ENCODE measurements around the gene CFAP45.

Gene CFAP45

DNA sequence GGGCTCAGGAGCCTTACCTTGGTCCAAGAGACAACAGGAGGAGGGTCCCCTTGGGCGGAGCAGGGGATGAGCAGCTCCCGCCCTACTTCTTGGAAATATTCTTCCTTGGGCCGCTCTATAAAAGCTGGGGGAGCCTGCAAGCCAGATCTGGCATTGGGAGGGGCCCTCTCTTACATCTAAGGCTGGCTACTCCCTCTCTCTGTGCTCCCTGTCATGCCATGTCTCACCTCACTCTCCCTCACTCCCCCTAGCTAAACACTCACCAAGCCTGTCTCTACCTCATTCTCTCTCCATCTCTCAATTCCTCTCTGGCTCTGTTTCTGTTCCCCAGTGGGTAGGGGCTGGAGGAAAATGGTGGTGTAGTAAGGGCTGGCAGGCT, 31.8 kb upstream of the CFAP45 start:
- H3K36me3 ChIP-seq (replicated peaks in 1 of 2; ENCODE audit: control insufficient read depth in 2 of 2, insufficient read depth in 2 of 2, low read length in 2 of 2) = peaks cover 33 to 61% of the 10 kb centered on the region in 2 donors
- H3K27me3 ChIP-seq (ENCODE audit: control insufficient read depth in 3 of 3, insufficient read depth in 3 of 3, low read depth in 1 of 3, low read length in 3 of 3) = peaks cover 0 to 2% (median 0%) of the 10 kb centered on the region in 3 experiments
- peaks cover 3% of the 10 kb centered on the region in 2 donors for H3K4me1 ChIP-seq (ENCODE audit: control insufficient read depth in 2 of 2, insufficient read depth in 1 of 2, low read depth in 1 of 2, low read length in 2 of 2)
- no CpG with 5 or more reads among the region's 3 CpGs for WGBS, 2 donors (ENCODE audit: extremely low coverage in 2 of 2, insufficient read length in 2 of 2, insufficient replicate concordance in 1 of 2)
- H2AK5ac ChIP-seq (ENCODE audit: low read depth, low read length) = peak overlapping the region; percentile 17
- no peak overlapping the region for H2BK12ac ChIP-seq (ENCODE audit: low read length)
- no peak overlapping the region for H2BK120ac ChIP-seq (ENCODE audit: low read depth, low read length)
- H4K91ac ChIP-seq (ENCODE audit: low read depth, low read length, poor library complexity) = no peak overlapping the region
- no peak overlapping the region for H3K4me3 ChIP-seq (ENCODE audit: low read length in 2 of 2)
- H3K18ac ChIP-seq (ENCODE audit: low read length) = no peak overlapping the region
- no peak overlapping the region for H2BK15ac ChIP-seq (ENCODE audit: low read length)
- no peak overlapping the region for H3K23ac ChIP-seq (ENCODE audit: low read depth, low read length, poor library complexity)
- H2AFZ ChIP-seq (ENCODE audit: low read length) = no peak overlapping the region
- no peak overlapping the region for H3K14ac ChIP-seq (ENCODE audit: low read length)
- DNase-seq (ENCODE audit: low spot score) = no peak
- H3K4ac ChIP-seq (ENCODE audit: low read length) = no peak overlapping the region
- H3K9me3 ChIP-seq (replicated peaks in 1 of 2; ENCODE audit: control insufficient read depth in 2 of 2, insufficient read depth in 1 of 2, low read depth in 1 of 2, low read length in 2 of 2) = no peaks in the 10 kb centered on the region
- H4K8ac ChIP-seq (ENCODE audit: low read depth, low read length) = no peak overlapping the region
- H3K9ac ChIP-seq (ENCODE audit: low read depth, low read length, poor library complexity) = no peak overlapping the region
- H3K27ac ChIP-seq (replicated peaks; ENCODE audit: low read length) = no peak overlapping the region
- no peaks in the 10 kb centered on the region for H3K79me1 ChIP-seq (ENCODE audit: low read depth, low read length)
- no peak overlapping the region for H2BK5ac ChIP-seq (ENCODE audit: low read length)
- no peak overlapping the region for H3K4me2 ChIP-seq (ENCODE audit: insufficient read depth, low read length, poor library complexity, severe bottlenecking)

DNA sequence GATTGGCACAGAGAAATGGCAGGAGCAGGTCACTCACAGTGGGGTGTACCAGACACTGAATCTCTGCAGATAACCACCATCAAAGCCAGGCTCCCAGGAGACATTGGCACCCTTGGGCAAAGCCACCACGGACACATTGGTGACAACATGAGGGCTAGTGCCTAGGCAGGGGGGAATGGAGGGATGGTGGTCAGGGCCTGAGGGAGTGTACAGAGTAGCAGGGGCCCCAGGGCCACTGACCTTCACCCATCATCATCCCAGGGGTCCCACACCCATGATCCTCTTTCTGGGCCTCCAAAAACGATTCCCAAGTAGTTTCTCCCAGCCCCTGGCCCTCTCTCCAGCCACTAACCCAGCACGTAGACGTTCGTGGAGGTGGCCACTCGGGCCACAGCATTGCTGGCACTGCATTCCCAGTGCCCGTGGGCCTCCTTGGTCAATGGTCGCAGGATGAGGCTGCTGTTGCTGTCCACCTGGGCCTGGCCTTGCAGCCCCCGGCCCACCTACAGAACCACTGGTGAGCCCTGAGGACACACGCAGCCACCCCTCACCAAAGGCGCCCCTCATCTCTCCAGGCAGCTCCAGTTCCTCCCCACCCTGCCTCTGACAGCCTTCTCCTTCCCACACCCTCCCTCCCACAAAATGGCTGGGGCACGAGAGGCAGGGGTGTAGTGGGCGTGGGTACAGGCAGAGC, 31.3 kb upstream of the CFAP45 start:
- Histone ChIP-seq H3K4ac (ENCODE audit: low read length) (no peak overlapping the region), H4K91ac (ENCODE audit: low read depth, low read length, poor library complexity) (no peak overlapping the region), H3K4me1 (ENCODE audit: control insufficient read depth in 2 of 2, insufficient read depth in 1 of 2, low read depth in 1 of 2, low read length in 2 of 2) (peaks cover 0 to under 1% of the 10 kb centered on the region in 2 donors), H4K8ac (ENCODE audit: low read depth, low read length) (no peak overlapping the region), H3K9me3 (replicated peaks in 1 of 2; ENCODE audit: control insufficient read depth in 2 of 2, insufficient read depth in 1 of 2, low read depth in 1 of 2, low read length in 2 of 2) (no peaks in the 10 kb centered on the region), H2BK120ac (ENCODE audit: low read depth, low read length) (no peak overlapping the region), H3K9ac (ENCODE audit: low read depth, low read length, poor library complexity) (no peak overlapping the region), H3K79me1 (ENCODE audit: low read depth, low read length) (no peaks in the 10 kb centered on the region), H3K36me3 (replicated peaks in 1 of 2; ENCODE audit: control insufficient read depth in 2 of 2, insufficient read depth in 2 of 2, low read length in 2 of 2) (peaks cover 33 to 61% of the 10 kb centered on the region in 2 donors), H2BK5ac (ENCODE audit: low read length) (peak overlapping the region; percentile 35), H2BK12ac (ENCODE audit: low read length) (no peak overlapping the region), H3K23ac (ENCODE audit: low read depth, low read length, poor library complexity) (no peak overlapping the region), H2AFZ (ENCODE audit: low read length) (no peak overlapping the region), H2BK15ac (ENCODE audit: low read length) (no peak overlapping the region), H2AK5ac (ENCODE audit: low read depth, low read length) (peak overlapping the region; percentile 17), H3K27me3 (ENCODE audit: control insufficient read depth in 3 of 3, insufficient read depth in 3 of 3, low read depth in 1 of 3, low read length in 3 of 3) (peaks cover 0 to 2% (median 0%) of the 10 kb centered on the region in 3 experiments), H3K4me3 (ENCODE audit: low read length in 2 of 2) (no peak overlapping the region), H3K27ac (replicated peaks; ENCODE audit: low read length) (no peak overlapping the region), H3K14ac (ENCODE audit: low read length) (no peak overlapping the region), H3K4me2 (ENCODE audit: insufficient read depth, low read length, poor library complexity, severe bottlenecking) (no peak overlapping the region), H3K18ac (ENCODE audit: low read length) (no peak overlapping the region)
- no CpG with 5 or more reads among the region's 13 CpGs for WGBS, 2 donors (ENCODE audit: extremely low coverage in 2 of 2, insufficient read length in 2 of 2, insufficient replicate concordance in 1 of 2)
- no peak for DNase-seq (ENCODE audit: low spot score)

DNA sequence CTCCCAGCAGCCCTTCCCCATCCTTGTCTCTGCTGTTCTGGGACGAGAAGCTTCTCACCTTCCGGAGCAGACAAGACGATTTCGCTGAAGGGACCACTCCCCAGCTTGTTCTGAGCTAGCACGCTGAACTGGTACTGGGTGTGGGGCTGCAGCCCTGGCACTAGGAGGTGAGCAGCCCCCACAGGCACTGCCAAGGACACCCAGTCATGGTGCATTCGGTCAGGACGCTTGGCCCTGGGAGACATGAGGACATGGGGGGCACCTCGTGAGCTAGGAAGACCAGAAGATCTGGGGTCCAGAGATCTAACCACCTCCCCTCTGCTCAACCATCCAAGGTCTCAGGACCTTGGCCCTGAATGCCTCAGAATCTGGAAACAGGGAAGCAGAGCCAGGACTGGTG, 30.7 kb upstream of the CFAP45 start:
- H4K8ac ChIP-seq (ENCODE audit: low read depth, low read length) = no peak overlapping the region
- H3K4me2 ChIP-seq (ENCODE audit: insufficient read depth, low read length, poor library complexity, severe bottlenecking) = no peak overlapping the region
- H3K27me3 ChIP-seq (ENCODE audit: control insufficient read depth in 3 of 3, insufficient read depth in 3 of 3, low read depth in 1 of 3, low read length in 3 of 3) = peaks cover 0 to 2% (median 0%) of the 10 kb centered on the region in 3 experiments
- H3K4me3 ChIP-seq (ENCODE audit: low read length in 2 of 2) = no peak overlapping the region
- no CpG with 5 or more reads among the region's 8 CpGs for WGBS, 2 donors (ENCODE audit: extremely low coverage in 2 of 2, insufficient read length in 2 of 2, insufficient replicate concordance in 1 of 2)
- no peaks in the 10 kb centered on the region for H3K9me3 ChIP-seq (replicated peaks in 1 of 2; ENCODE audit: control insufficient read depth in 2 of 2, insufficient read depth in 1 of 2, low read depth in 1 of 2, low read length in 2 of 2)
- H3K4ac ChIP-seq (ENCODE audit: low read length) = no peak overlapping the region
- H3K18ac ChIP-seq (ENCODE audit: low read length) = no peak overlapping the region
- H3K27ac ChIP-seq (replicated peaks; ENCODE audit: low read length) = no peak overlapping the region
- no peak overlapping the region for H3K9ac ChIP-seq (ENCODE audit: low read depth, low read length, poor library complexity)
- H3K14ac ChIP-seq (ENCODE audit: low read length) = no peak overlapping the region
- no peak overlapping the region for H2BK15ac ChIP-seq (ENCODE audit: low read length)
- no peak for DNase-seq (ENCODE audit: low spot score)
- peak overlapping the region; percentile 17 for H3K23ac ChIP-seq (ENCODE audit: low read depth, low read length, poor library complexity)
- no peak overlapping the region for H2AFZ ChIP-seq (ENCODE audit: low read length)
- no peak overlapping the region for H2BK12ac ChIP-seq (ENCODE audit: low read length)
- H4K91ac ChIP-seq (ENCODE audit: low read depth, low read length, poor library complexity) = no peak overlapping the region
- H2BK120ac ChIP-seq (ENCODE audit: low read depth, low read length) = no peak overlapping the region
- peaks cover 2 to 5% of the 10 kb centered on the region in 2 donors for H3K4me1 ChIP-seq (ENCODE audit: control insufficient read depth in 2 of 2, insufficient read depth in 1 of 2, low read depth in 1 of 2, low read length in 2 of 2)
- peaks cover 30 to 57% of the 10 kb centered on the region in 2 donors for H3K36me3 ChIP-seq (replicated peaks in 1 of 2; ENCODE audit: control insufficient read depth in 2 of 2, insufficient read depth in 2 of 2, low read length in 2 of 2)
- no peak overlapping the region for H2BK5ac ChIP-seq (ENCODE audit: low read length)
- H2AK5ac ChIP-seq (ENCODE audit: low read depth, low read length) = no peak overlapping the region
- H3K79me1 ChIP-seq (ENCODE audit: low read depth, low read length) = no peaks in the 10 kb centered on the region

DNA sequence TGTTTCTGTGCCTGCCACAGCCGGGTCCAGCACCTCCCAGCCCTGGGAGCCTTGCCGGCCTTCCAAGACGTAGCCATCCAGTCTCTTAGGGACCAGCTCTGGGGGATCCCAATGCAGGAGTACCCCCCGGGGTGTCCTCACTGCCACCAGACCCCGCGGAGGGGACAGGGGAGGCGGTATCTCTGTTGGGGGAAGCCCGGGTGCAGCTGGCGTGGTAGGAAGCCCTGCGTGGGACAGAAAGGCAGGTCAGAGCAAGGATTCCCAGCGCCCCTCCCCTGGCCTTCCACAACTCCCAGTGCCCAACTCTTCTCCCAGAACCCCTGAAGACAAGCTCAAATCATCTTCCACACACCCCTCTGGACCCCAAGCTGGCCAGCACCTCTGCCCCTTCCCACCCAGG, 30.3 kb upstream of the CFAP45 start:
- no peak overlapping the region for H2BK12ac ChIP-seq (ENCODE audit: low read length)
- no peak overlapping the region for H4K91ac ChIP-seq (ENCODE audit: low read depth, low read length, poor library complexity)
- H3K14ac ChIP-seq (ENCODE audit: low read length) = no peak overlapping the region
- no peak overlapping the region for H2AFZ ChIP-seq (ENCODE audit: low read length)
- H2BK15ac ChIP-seq (ENCODE audit: low read length) = no peak overlapping the region
- no peaks in the 10 kb centered on the region for H3K79me1 ChIP-seq (ENCODE audit: low read depth, low read length)
- no peak for DNase-seq (ENCODE audit: low spot score)
- no peak overlapping the region for H4K8ac ChIP-seq (ENCODE audit: low read depth, low read length)
- no peak overlapping the region for H3K4me2 ChIP-seq (ENCODE audit: insufficient read depth, low read length, poor library complexity, severe bottlenecking)
- no peak overlapping the region for H3K4me3 ChIP-seq (ENCODE audit: low read length in 2 of 2)
- peaks cover 30 to 54% of the 10 kb centered on the region in 2 donors for H3K36me3 ChIP-seq (replicated peaks in 1 of 2; ENCODE audit: control insufficient read depth in 2 of 2, insufficient read depth in 2 of 2, low read length in 2 of 2)
- H3K18ac ChIP-seq (ENCODE audit: low read length) = no peak overlapping the region
- H3K9me3 ChIP-seq (replicated peaks in 1 of 2; ENCODE audit: control insufficient read depth in 2 of 2, insufficient read depth in 1 of 2, low read depth in 1 of 2, low read length in 2 of 2) = no peaks in the 10 kb centered on the region
- H3K4ac ChIP-seq (ENCODE audit: low read length) = no peak overlapping the region
- peaks cover 0 to 3% (median 0%) of the 10 kb centered on the region in 3 experiments for H3K27me3 ChIP-seq (ENCODE audit: control insufficient read depth in 3 of 3, insufficient read depth in 3 of 3, low read depth in 1 of 3, low read length in 3 of 3)
- H2BK5ac ChIP-seq (ENCODE audit: low read length) = no peak overlapping the region
- H2AK5ac ChIP-seq (ENCODE audit: low read depth, low read length) = no peak overlapping the region
- no peak overlapping the region for H3K27ac ChIP-seq (replicated peaks; ENCODE audit: low read length)
- WGBS, 2 donors (ENCODE audit: extremely low coverage in 2 of 2, insufficient read length in 2 of 2, insufficient replicate concordance in 1 of 2) = no CpG with 5 or more reads among the region's 11 CpGs
- no peak overlapping the region for H3K23ac ChIP-seq (ENCODE audit: low read depth, low read length, poor library complexity)
- no peak overlapping the region for H3K9ac ChIP-seq (ENCODE audit: low read depth, low read length, poor library complexity)
- no peak overlapping the region for H2BK120ac ChIP-seq (ENCODE audit: low read depth, low read length)
- H3K4me1 ChIP-seq (ENCODE audit: control insufficient read depth in 2 of 2, insufficient read depth in 1 of 2, low read depth in 1 of 2, low read length in 2 of 2) = peaks cover 3 to 7% of the 10 kb centered on the region in 2 donors
